GM12891 (cell line): ENCODE measurements around the gene ELFN2.

Experiments used
- POLR2A ChIP-seq: IDR thresholded peaks from 2 replicates; pipeline ENCODE4 v1.6.1; 2011; ENCODE audit warnings: low read depth, low read length, control low read depth
- POLR2AphosphoS5 ChIP-seq: IDR thresholded peaks from 2 replicates; pipeline ENCODE4 v1.6.1; 2011; ENCODE audit warnings: low read depth, low read length, control low read depth

GRCh38 chr22:37349043-37349814 lies 78.0 kb downstream of the ELFN2 start:
- no peak for TF ChIP-seq POLR2A
- no peak for TF ChIP-seq POLR2AphosphoS5
